Measurements from ENCODE around the gene RBM22.

DNA sequence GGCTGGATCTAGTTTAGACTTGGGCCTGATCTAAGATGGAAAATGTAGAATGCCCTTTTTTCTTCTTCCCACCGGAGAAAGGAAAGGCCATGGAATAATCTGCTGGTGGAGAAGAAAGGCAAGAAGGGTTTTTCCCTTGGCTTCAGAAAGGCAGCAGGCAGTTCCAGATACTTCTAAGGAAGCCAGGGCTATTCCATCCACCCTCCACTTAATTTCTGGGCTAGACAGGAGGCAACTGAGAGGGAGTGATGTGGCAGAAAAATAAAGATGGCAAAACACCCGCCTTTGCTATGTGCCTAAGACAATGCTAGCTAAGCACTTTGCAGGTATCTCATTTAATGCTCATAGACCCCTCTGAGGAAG, 29.9 kb downstream of the RBM22 start:
- TF ChIP-seq, protein P1, sequence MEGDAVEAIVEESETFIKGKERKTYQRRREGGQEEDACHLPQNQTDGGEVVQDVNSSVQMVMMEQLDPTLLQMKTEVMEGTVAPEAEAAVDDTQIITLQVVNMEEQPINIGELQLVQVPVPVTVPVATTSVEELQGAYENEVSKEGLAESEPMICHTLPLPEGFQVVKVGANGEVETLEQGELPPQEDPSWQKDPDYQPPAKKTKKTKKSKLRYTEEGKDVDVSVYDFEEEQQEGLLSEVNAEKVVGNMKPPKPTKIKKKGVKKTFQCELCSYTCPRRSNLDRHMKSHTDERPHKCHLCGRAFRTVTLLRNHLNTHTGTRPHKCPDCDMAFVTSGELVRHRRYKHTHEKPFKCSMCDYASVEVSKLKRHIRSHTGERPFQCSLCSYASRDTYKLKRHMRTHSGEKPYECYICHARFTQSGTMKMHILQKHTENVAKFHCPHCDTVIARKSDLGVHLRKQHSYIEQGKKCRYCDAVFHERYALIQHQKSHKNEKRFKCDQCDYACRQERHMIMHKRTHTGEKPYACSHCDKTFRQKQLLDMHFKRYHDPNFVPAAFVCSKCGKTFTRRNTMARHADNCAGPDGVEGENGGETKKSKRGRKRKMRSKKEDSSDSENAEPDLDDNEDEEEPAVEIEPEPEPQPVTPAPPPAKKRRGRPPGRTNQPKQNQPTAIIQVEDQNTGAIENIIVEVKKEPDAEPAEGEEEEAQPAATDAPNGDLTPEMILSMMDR (IDR thresholded peaks at IDR 0.05; ENCODE audit: poor library complexity, severe bottlenecking), result no peak
- TF ChIP-seq, protein P2, sequence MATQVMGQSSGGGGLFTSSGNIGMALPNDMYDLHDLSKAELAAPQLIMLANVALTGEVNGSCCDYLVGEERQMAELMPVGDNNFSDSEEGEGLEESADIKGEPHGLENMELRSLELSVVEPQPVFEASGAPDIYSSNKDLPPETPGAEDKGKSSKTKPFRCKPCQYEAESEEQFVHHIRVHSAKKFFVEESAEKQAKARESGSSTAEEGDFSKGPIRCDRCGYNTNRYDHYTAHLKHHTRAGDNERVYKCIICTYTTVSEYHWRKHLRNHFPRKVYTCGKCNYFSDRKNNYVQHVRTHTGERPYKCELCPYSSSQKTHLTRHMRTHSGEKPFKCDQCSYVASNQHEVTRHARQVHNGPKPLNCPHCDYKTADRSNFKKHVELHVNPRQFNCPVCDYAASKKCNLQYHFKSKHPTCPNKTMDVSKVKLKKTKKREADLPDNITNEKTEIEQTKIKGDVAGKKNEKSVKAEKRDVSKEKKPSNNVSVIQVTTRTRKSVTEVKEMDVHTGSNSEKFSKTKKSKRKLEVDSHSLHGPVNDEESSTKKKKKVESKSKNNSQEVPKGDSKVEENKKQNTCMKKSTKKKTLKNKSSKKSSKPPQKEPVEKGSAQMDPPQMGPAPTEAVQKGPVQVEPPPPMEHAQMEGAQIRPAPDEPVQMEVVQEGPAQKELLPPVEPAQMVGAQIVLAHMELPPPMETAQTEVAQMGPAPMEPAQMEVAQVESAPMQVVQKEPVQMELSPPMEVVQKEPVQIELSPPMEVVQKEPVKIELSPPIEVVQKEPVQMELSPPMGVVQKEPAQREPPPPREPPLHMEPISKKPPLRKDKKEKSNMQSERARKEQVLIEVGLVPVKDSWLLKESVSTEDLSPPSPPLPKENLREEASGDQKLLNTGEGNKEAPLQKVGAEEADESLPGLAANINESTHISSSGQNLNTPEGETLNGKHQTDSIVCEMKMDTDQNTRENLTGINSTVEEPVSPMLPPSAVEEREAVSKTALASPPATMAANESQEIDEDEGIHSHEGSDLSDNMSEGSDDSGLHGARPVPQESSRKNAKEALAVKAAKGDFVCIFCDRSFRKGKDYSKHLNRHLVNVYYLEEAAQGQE (IDR thresholded peaks at IDR 0.05; ENCODE audit: borderline replicate concordance), result no peak

Data from neural cell (in vitro differentiated cells).